Spleen (tissue), 11 donors: ENCODE measurements around the gene CCDC3. TPM values are rescaled to one million over a fixed set of nuclear protein-coding genes. Genes with fewer than 3 reads are reported as not detected.

ENCODE experiments used
- DNase-seq: peaks from one replicate; pipeline ENCODE4 v3.0.0-alpha.2; 2020
- H3K27ac ChIP-seq, 8 donors: fragments of 200-600 bp; sonication (generic) in 7 of 8; 1 replicate in 4 of 8; 2 replicates in 4 of 8; pipeline versions ENCODE4 v1.5.0 to v1.8.0; 2016 to 2021; ENCODE audit warnings: inconsistent platforms in 4 of 8, mild to moderate bottlenecking in 4 of 8, moderate library complexity in 1 of 8
- H3K27me3 ChIP-seq, 7 donors: fragments of 200-600 bp; sonication (generic) in 6 of 7; replicated peaks in 1 of 7; 1 replicate in 4 of 7; 2 replicates in 3 of 7; pipeline versions ENCODE4 v1.5.0 to v1.8.0; 2016 to 2021; ENCODE audit warnings: inconsistent platforms in 3 of 7, mild to moderate bottlenecking in 1 of 7
- H3K36me3 ChIP-seq, 6 donors: fragments of 200-600 bp; sonication (generic) in 5 of 6; 1 replicate in 4 of 6; 2 replicates in 2 of 6; pipeline versions ENCODE4 v1.5.0 to v1.8.0; 2016 to 2021; ENCODE audit warnings: inconsistent platforms in 2 of 6
- H3K4me1 ChIP-seq, 6 donors: fragments of 200-600 bp; sonication (generic) in 5 of 6; 1 replicate in 3 of 6; 2 replicates in 3 of 6; pipeline versions ENCODE4 v1.5.0 to v1.8.0; 2016 to 2021; ENCODE audit warnings: inconsistent platforms in 3 of 6
- H3K4me3 ChIP-seq, 8 donors: fragments of 200-600 bp; sonication (generic) in 7 of 8; 1 replicate in 4 of 8; 2 replicates in 4 of 8; pipeline versions ENCODE4 v1.5.0 to v1.8.0; 2016 to 2021; ENCODE audit warnings: inconsistent platforms in 4 of 8, mild to moderate bottlenecking in 4 of 8, moderate library complexity in 2 of 8
- H3K9me3 ChIP-seq, 8 donors: fragments of 200-600 bp; sonication (generic) in 7 of 8; 1 replicate in 4 of 8; 2 replicates in 4 of 8; pipeline versions ENCODE4 v1.5.0 to v1.8.0; 2016 to 2021; ENCODE audit warnings: inconsistent platforms in 4 of 8
- POLR2A ChIP-seq, 3 donors: fragments of 450-650 bp; IDR thresholded peaks; one replicate each; pipeline ENCODE4 v1.5.1; 2017; ENCODE audit warnings: antibody characterized with exemption in 3 of 3, mild to moderate bottlenecking in 1 of 3
- POLR2AphosphoS5 ChIP-seq, 3 donors: sonication (generic); formaldehyde crosslinking; IDR thresholded peaks; one replicate each; pipeline ENCODE4 v1.5.1; 2017; ENCODE audit warnings: antibody characterized with exemption in 3 of 3
- WGBS, 5 donors: extraction: QIAGEN DNeasy Blood & Tissue Kit in 3 of 5; methylation state at CpG; one replicate each; pipeline versions ENCODE4 v1.1.5 to v1.1.7; 2013 to 2018; 5-methylcytosine and 5-hydroxymethylcytosine counted together
- intact Hi-C: fragments of 100-400 bp; cut with DNase I; formaldehyde crosslinking; loops from one replicate; pipeline ENCODE4 v1.15.0; 2023; ENCODE audit warnings: low total_unique reads
- polyA plus RNA-seq, 3 donors: library from polyadenylated mRNA; stranded (reverse); fragments of 200-250 nt; gene quantifications; one replicate each; pipeline ENCODE4 v1.2.1, GENCODE V29; 2013
- total RNA-seq, 7 donors: library from RNA; depleted of rRNA in 3 of 7; stranded (reverse); fragments of >200 nt in 3 of 7; fragmentation: NEBNext Ultra II Directional in 4 of 7; extraction: Animal tissue kit (Norgen Biotek cat#: 25700) in 4 of 7; gene quantifications; one replicate each; pipeline versions ENCODE4 v1.1.0 to v1.2.1, GENCODE V29; 2016 to 2021
- TF ChIP-seq, protein P1 (sequence below), 11 experiments: fragments of 200-600 bp in 7 of 11; fragments of 450-650 bp in 4 of 11; sonication (generic) in 4 of 11; IDR thresholded peaks in 8 of 11; conservative IDR thresholded peaks in 3 of 11; 1 replicate in 7 of 11; 2 replicates in 4 of 11; pipeline versions ENCODE4 v1.4.0 to v1.8.0; 2016 to 2021; ENCODE audit warnings: antibody characterized with exemption in 11 of 11, inconsistent platforms in 4 of 11, mild to moderate bottlenecking in 1 of 11
- donor health status: healthy with polysubstance abuse.
- donor health status: DM: no; HTN: no; CAD: no; lungs with moderate emphysema.
- donor health status: DM: no; HTN: no; CAD: no.
- donor health status: Bipolar disorder and iron deficiency.
- donor health status: healthy.
- donor health status: DM: no; HTN: no; CAD: no.
- donor health status: DM: yes; HTN: yes; CAD: no.

Gene CCDC3
- total and polyA plus RNA-seq, 10 donors = 4.7 to 36.9 (median 26.8) TPM

DNA sequence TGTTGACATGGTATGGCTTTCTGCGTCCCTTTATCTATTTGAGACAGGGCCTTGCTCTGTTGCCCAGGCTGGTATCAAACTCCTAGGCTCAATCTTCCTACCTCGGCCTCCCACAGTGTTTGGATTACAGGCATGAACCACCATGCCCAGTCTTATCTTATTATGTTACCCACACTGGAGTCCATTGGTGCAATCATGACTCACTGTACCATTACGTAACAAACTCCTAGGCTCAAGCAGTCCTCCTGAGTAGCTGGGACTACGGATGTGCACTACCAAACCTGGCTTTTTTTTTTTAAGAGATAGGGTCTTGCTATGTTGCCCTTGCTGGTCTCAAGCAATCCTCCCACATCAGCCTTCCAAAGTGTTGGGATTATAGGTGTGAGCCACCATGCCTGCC, 66.7 kb downstream of the CCDC3 start:
- H3K36me3 ChIP-seq = no peaks in the 10 kb centered on the region
- H3K9me3 ChIP-seq = peaks cover 0 to 3% (median 0%) of the 10 kb centered on the region in 8 donors
- no peaks in the 10 kb centered on the region for H3K4me1 ChIP-seq
- H3K4me3 ChIP-seq = no peak overlapping the region
- intact Hi-C loops = no loop called here
- TF ChIP-seq, protein P1, sequence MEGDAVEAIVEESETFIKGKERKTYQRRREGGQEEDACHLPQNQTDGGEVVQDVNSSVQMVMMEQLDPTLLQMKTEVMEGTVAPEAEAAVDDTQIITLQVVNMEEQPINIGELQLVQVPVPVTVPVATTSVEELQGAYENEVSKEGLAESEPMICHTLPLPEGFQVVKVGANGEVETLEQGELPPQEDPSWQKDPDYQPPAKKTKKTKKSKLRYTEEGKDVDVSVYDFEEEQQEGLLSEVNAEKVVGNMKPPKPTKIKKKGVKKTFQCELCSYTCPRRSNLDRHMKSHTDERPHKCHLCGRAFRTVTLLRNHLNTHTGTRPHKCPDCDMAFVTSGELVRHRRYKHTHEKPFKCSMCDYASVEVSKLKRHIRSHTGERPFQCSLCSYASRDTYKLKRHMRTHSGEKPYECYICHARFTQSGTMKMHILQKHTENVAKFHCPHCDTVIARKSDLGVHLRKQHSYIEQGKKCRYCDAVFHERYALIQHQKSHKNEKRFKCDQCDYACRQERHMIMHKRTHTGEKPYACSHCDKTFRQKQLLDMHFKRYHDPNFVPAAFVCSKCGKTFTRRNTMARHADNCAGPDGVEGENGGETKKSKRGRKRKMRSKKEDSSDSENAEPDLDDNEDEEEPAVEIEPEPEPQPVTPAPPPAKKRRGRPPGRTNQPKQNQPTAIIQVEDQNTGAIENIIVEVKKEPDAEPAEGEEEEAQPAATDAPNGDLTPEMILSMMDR (IDR thresholded peaks at IDR 0.05 in 8 of 11, conservative IDR thresholded peaks at IDR 0.05 in 3 of 11) = no peak
- no peak overlapping the region for H3K27ac ChIP-seq
- 84 to 95% (median 91%) methylated on average over 4 of the region's 4 CpGs for WGBS, 5 donors
- no peak for DNase-seq
- H3K27me3 ChIP-seq = no peaks in the 10 kb centered on the region

DNA sequence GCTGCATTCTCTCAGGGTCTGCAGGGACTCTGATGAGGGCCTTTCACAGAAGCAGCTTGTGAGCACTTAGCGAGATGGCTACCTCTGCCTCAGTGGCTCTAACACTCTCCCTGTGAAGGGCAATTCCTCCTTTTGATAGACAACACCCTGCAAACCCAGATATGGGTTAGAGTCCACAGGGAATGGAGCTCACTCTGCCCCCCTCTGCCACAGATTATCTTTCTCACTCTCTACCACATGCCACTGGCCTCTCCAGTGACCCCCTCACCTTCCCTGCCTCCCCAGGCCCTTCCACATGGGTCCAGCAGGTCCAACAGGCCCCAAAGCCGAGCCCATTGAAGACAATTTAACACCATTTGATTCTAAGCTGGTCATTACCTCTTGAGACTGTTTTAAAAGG, 72.1 kb downstream of the CCDC3 start:
- Histone ChIP-seq H3K4me3 (no peak overlapping the region), H3K27me3 (no peaks in the 10 kb centered on the region), H3K9me3 (peaks cover 0 to 13% (median 4%) of the 10 kb centered on the region in 8 donors), H3K4me1 (no peaks in the 10 kb centered on the region), H3K27ac (no peak overlapping the region), H3K36me3 (no peaks in the 10 kb centered on the region)
- DNase-seq = no peak
- TF ChIP-seq POLR2A (IDR thresholded peaks at IDR 0.05) (no peak), POLR2AphosphoS5 (IDR thresholded peaks at IDR 0.05) (no peak)
- intact Hi-C loops = no loop called here
- WGBS, 5 donors = 67 to 80% (median 73%) methylated on average over 2 of the region's 2 CpGs

DNA sequence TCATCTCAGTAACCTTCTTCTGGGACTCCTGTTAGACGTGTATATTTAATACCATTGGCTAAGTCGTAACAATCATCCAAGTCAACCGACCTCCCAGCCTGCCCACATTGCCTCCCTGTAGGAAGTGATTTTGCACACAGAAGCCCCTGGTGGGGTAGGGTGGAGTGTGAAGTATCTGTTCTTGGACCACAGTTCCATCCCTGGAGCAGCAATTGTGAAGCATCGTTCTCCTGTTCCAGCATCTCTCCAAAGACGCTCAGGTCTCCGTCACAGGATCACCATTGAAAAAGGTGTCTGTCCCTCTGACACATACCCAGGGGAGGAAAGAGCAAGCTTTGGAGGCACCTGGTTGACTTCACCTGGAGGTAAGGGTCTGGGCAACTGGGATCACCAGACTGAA, 72.9 kb downstream of the CCDC3 start:
- no peak for DNase-seq
- H3K4me1 ChIP-seq = no peaks in the 10 kb centered on the region
- no peaks in the 10 kb centered on the region for H3K36me3 ChIP-seq
- intact Hi-C loops = no loop called here
- WGBS, 5 donors = 87 to 96% (median 93%) methylated on average over 6 of the region's 6 CpGs
- no peak for TF ChIP-seq POLR2A (IDR thresholded peaks at IDR 0.05)
- TF ChIP-seq POLR2AphosphoS5 (IDR thresholded peaks at IDR 0.05) = no peak
- TF ChIP-seq, protein P1 (IDR thresholded peaks at IDR 0.05 in 8 of 11, conservative IDR thresholded peaks at IDR 0.05 in 3 of 11) = no peak
- H3K9me3 ChIP-seq = peaks cover 0 to 13% (median 4%) of the 10 kb centered on the region in 8 donors
- H3K27me3 ChIP-seq = no peaks in the 10 kb centered on the region
- H3K27ac ChIP-seq = no peak overlapping the region
- H3K4me3 ChIP-seq = no peak overlapping the region

DNA sequence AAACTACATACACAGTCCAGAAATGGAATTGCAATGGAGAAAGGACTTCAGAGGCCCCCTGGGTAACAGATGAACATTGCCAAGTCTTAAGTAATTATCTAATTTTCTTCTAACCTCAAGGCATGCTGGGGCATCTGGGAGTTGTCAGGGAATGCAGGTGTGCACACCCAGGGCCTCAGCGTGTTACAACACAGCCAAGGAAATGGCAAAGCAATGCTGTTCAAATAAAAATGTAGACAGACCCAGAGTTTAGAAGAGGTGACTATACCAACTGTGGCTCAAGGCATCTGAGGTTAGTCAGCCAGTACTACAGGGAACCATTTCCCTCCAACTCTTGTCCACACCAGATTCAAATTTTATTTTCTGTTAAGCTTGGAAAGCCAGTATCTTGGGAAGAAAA, 73.6 kb downstream of the CCDC3 start:
- H3K4me3 ChIP-seq = no peak overlapping the region
- H3K27ac ChIP-seq = no peak overlapping the region
- TF ChIP-seq, protein P1 (IDR thresholded peaks at IDR 0.05 in 8 of 11, conservative IDR thresholded peaks at IDR 0.05 in 3 of 11) = no peak
- TF ChIP-seq POLR2A (IDR thresholded peaks at IDR 0.05) = no peak
- TF ChIP-seq POLR2AphosphoS5 (IDR thresholded peaks at IDR 0.05) = no peak
- H3K9me3 ChIP-seq = peaks cover 0 to 13% (median 4%) of the 10 kb centered on the region in 8 donors
- 63 to 91% (median 82%) methylated on average over 1 of the region's 1 CpG for WGBS, 5 donors
- DNase-seq = no peak
- intact Hi-C loops = no loop called here
- no peaks in the 10 kb centered on the region for H3K36me3 ChIP-seq
- no peaks in the 10 kb centered on the region for H3K4me1 ChIP-seq
- no peaks in the 10 kb centered on the region for H3K27me3 ChIP-seq

DNA sequence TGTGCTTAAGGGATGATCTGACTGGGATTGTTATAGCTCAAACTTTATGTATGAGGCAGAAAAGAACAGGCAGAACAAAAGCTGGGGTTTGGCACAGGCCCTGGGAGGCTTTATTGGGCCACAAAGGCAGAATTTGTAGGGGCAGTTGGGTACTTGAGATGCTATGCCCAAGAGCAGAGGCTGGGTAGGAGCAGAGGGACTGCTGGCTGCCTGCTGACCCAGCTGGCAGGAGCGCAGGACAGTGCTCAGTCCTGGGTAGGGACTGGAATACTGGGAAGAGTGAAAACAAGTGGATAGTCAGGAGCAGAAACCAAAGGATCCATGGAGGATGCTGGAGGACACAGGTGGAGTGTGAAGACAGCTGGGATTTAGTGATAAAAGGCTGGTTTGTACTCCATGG, 75.7 kb downstream of the CCDC3 start:
- Histone ChIP-seq H3K4me1 (no peaks in the 10 kb centered on the region), H3K27me3 (no peaks in the 10 kb centered on the region), H3K9me3 (peaks cover 0 to 13% (median 4%) of the 10 kb centered on the region in 8 donors), H3K36me3 (no peaks in the 10 kb centered on the region), H3K4me3 (no peak overlapping the region), H3K27ac (no peak overlapping the region)
- no peak for DNase-seq
- TF ChIP-seq POLR2A (IDR thresholded peaks at IDR 0.05) (no peak), POLR2AphosphoS5 (IDR thresholded peaks at IDR 0.05) (no peak)
- TF ChIP-seq, protein P1 (IDR thresholded peaks at IDR 0.05 in 8 of 11, conservative IDR thresholded peaks at IDR 0.05 in 3 of 11) = no peak
- 90 to 100% (median 97%) methylated on average over 1 of the region's 1 CpG for WGBS, 5 donors
- intact Hi-C loops = no loop called here
